ENCODE data around the gene ARPC1A.

The ARPC1A gene

GRCh38 chr7:99290980-99291607, 34.6 kb upstream of the ARPC1A start:
- no peak for DNase-seq (ENCODE audit: extremely low spot score)
- POLR2A ChIA-PET = no interaction called here
- TF ChIP-seq NFRKB (IDR thresholded peaks at IDR 0.05) (no peak), ARNT (IDR thresholded peaks at IDR 0.05) (no peak), FOXM1 (IDR thresholded peaks at IDR 0.05; ENCODE audit: borderline replicate concordance) (no peak), ZNF384 (IDR thresholded peaks at IDR 0.05) (no peak), SP1 (IDR thresholded peaks at IDR 0.05) (no peak), TARDBP (IDR thresholded peaks at IDR 0.05) (no peak), CTBP1 (IDR thresholded peaks at IDR 0.05; ENCODE audit: borderline replicate concordance) (no peak), BHLHE40 (IDR thresholded peaks at IDR 0.05; ENCODE audit: borderline replicate concordance) (no peak), ELF4 (IDR thresholded peaks at IDR 0.05) (no peak), LEF1 (IDR thresholded peaks at IDR 0.05; ENCODE audit: borderline replicate concordance) (no peak)
- TF ChIP-seq, protein P1, sequence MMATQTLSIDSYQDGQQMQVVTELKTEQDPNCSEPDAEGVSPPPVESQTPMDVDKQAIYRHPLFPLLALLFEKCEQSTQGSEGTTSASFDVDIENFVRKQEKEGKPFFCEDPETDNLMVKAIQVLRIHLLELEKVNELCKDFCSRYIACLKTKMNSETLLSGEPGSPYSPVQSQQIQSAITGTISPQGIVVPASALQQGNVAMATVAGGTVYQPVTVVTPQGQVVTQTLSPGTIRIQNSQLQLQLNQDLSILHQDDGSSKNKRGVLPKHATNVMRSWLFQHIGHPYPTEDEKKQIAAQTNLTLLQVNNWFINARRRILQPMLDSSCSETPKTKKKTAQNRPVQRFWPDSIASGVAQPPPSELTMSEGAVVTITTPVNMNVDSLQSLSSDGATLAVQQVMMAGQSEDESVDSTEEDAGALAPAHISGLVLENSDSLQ (IDR thresholded peaks at IDR 0.05) = no peak
- CTCF ChIA-PET = no interaction called here

GRCh38 chr7:99292127-99292526, 33.6 kb upstream of the ARPC1A start:
- ChIA-PET CTCF (no interaction called here), POLR2A (no interaction called here)
- no peak for DNase-seq (ENCODE audit: extremely low spot score)
- TF ChIP-seq FOXK2 (IDR thresholded peaks at IDR 0.05) = no peak
- TF ChIP-seq BHLHE40 (IDR thresholded peaks at IDR 0.05; ENCODE audit: borderline replicate concordance) = no peak
- no peak for TF ChIP-seq TARDBP (IDR thresholded peaks at IDR 0.05)
- TF ChIP-seq LEF1 (IDR thresholded peaks at IDR 0.05; ENCODE audit: borderline replicate concordance) = no peak
- no peak for TF ChIP-seq NFRKB (IDR thresholded peaks at IDR 0.05)

DNA sequence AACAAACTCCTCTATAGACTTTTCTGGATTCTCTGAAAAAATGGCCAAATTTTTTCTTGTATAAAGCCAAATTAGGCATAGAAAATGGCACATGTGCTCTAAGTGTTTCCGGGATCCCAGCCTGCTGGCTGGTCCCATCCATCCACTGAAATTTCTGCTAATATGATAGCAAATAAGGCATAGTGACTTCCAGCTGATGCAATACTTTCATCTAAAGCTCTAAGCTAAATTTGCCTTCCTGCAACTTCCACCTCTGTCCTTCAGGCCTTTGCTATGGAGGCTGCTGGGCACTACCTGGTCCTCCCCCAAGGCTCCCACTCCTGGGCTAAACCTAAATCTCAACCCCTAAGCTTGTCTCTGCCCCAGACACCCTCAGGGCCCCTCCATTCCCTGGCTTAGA, 32.5 kb upstream of the ARPC1A start:
- no peak for TF ChIP-seq SUZ12 (IDR thresholded peaks at IDR 0.05)
- no peak for TF ChIP-seq SP1 (IDR thresholded peaks at IDR 0.05)
- TF ChIP-seq HDGF (IDR thresholded peaks at IDR 0.05; ENCODE audit: borderline replicate concordance) = no peak
- TF ChIP-seq FOXK2 (IDR thresholded peaks at IDR 0.05) = no peak
- ChIA-PET CTCF (no interaction called here), POLR2A (no interaction called here)
- no peak for DNase-seq (ENCODE audit: extremely low spot score)

DNA sequence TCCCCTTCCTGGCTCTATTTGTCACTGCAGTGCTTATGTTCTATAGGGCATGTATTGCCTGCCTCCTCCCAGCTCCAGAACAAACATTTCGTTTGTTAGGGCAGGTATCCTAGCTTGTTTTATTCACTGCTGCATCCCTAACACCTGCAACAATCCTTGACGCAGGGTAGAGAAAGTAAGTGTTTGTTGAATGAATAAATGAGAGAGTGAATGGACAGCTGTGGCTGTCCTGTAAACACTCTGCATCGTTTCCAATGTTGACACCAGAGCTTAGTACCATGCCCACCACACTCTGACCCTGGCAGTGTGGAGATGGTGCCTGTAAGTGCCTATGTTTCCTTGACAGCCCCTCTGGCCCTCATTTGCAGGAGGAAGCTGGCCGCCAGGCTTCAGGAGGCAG, 32.0 kb upstream of the ARPC1A start:
- ChIA-PET CTCF (no interaction called here), POLR2A (interaction anchor here (1.1 kb wide), 1 partner anchor 32 kb away, joined by 3 read pairs; the partner anchor contains the start of gene ARPC1A)
- TF ChIP-seq CTBP1 (IDR thresholded peaks at IDR 0.05; ENCODE audit: borderline replicate concordance) = no peak
- TF ChIP-seq FOXA1 (IDR thresholded peaks at IDR 0.05) = no peak
- TF ChIP-seq, protein P1 (IDR thresholded peaks at IDR 0.05) = no peak
- no peak for TF ChIP-seq FOXK2 (IDR thresholded peaks at IDR 0.05)
- no peak for TF ChIP-seq L3MBTL2 (conservative IDR thresholded peaks at IDR 0.05)
- TF ChIP-seq ARNT (IDR thresholded peaks at IDR 0.05) = no peak
- TF ChIP-seq HDGF (IDR thresholded peaks at IDR 0.05; ENCODE audit: borderline replicate concordance) = no peak
- no peak for TF ChIP-seq LEF1 (IDR thresholded peaks at IDR 0.05; ENCODE audit: borderline replicate concordance)
- TF ChIP-seq ZNF384 (IDR thresholded peaks at IDR 0.05) = no peak
- TF ChIP-seq TARDBP (IDR thresholded peaks at IDR 0.05) = no peak
- no peak for TF ChIP-seq SP1 (IDR thresholded peaks at IDR 0.05)
- no peak for TF ChIP-seq SUZ12 (IDR thresholded peaks at IDR 0.05)
- TF ChIP-seq NFRKB (IDR thresholded peaks at IDR 0.05) = no peak
- no peak for TF ChIP-seq FOXM1 (IDR thresholded peaks at IDR 0.05; ENCODE audit: borderline replicate concordance)
- no peak for DNase-seq (ENCODE audit: extremely low spot score)

GRCh38 chr7:99296471-99296870, 29.2 kb upstream of the ARPC1A start:
- TF ChIP-seq HDGF (IDR thresholded peaks at IDR 0.05; ENCODE audit: borderline replicate concordance) (no peak), LEF1 (IDR thresholded peaks at IDR 0.05; ENCODE audit: borderline replicate concordance) (no peak), ELF4 (IDR thresholded peaks at IDR 0.05) (no peak), L3MBTL2 (conservative IDR thresholded peaks at IDR 0.05) (no peak), FOXA1 (IDR thresholded peaks at IDR 0.05) (no peak), SUZ12 (IDR thresholded peaks at IDR 0.05) (no peak), SP1 (IDR thresholded peaks at IDR 0.05) (no peak), FOXM1 (IDR thresholded peaks at IDR 0.05; ENCODE audit: borderline replicate concordance) (no peak), NFRKB (IDR thresholded peaks at IDR 0.05) (no peak), TARDBP (IDR thresholded peaks at IDR 0.05) (no peak)
- ChIA-PET CTCF (interaction anchor here (0.7 kb wide), 1 partner anchor 124 kb away, joined by 5 read pairs; no protein-coding TSS in a partner anchor), POLR2A (interaction anchor here (1.3 kb wide), 1 partner anchor 29 kb away, joined by 3 read pairs; no protein-coding TSS in a partner anchor)
- DNase-seq (ENCODE audit: extremely low spot score) = no peak

GRCh38 chr7:99301496-99301895, 24.2 kb upstream of the ARPC1A start:
- ChIA-PET CTCF (no interaction called here), POLR2A (no interaction called here)
- DNase-seq (ENCODE audit: extremely low spot score) = no peak
- TF ChIP-seq NFRKB (IDR thresholded peaks at IDR 0.05) = no peak
- TF ChIP-seq FOXK2 (IDR thresholded peaks at IDR 0.05) = no peak
- TF ChIP-seq L3MBTL2 (conservative IDR thresholded peaks at IDR 0.05) = no peak
- TF ChIP-seq TARDBP (IDR thresholded peaks at IDR 0.05) = no peak
- no peak for TF ChIP-seq ELF4 (IDR thresholded peaks at IDR 0.05)
- TF ChIP-seq FOXA1 (IDR thresholded peaks at IDR 0.05) = no peak
- TF ChIP-seq, protein P1 (IDR thresholded peaks at IDR 0.05) = no peak
- no peak for TF ChIP-seq BHLHE40 (IDR thresholded peaks at IDR 0.05; ENCODE audit: borderline replicate concordance)
- TF ChIP-seq ZNF384 (IDR thresholded peaks at IDR 0.05) = no peak
- TF ChIP-seq ARNT (IDR thresholded peaks at IDR 0.05) = no peak
- TF ChIP-seq CTBP1 (IDR thresholded peaks at IDR 0.05; ENCODE audit: borderline replicate concordance) = no peak
- no peak for TF ChIP-seq HDGF (IDR thresholded peaks at IDR 0.05; ENCODE audit: borderline replicate concordance)
- no peak for TF ChIP-seq LEF1 (IDR thresholded peaks at IDR 0.05; ENCODE audit: borderline replicate concordance)
- no peak for TF ChIP-seq SUZ12 (IDR thresholded peaks at IDR 0.05)
- no peak for TF ChIP-seq FOXM1 (IDR thresholded peaks at IDR 0.05; ENCODE audit: borderline replicate concordance)

Data from HEK293T (cell line).